Putamen (tissue), 1 donor: Measurements from ENCODE around the gene ARL4C.
"Not testable (repeated sequence)": the region's sequence is repeated elsewhere in the genome, so short reads cannot be mapped to it uniquely, and the experiment has no call there.

Experiments
- DNase-seq: peaks from one replicate; pipeline ENCODE4 v3.0.0-alpha.2; 2016; ENCODE audit warnings: low spot score

Gene ARL4C

GRCh38 chr2:234476766-234477165 lies 20.1 kb downstream of the ARL4C start:
- no peak for DNase-seq

DNA sequence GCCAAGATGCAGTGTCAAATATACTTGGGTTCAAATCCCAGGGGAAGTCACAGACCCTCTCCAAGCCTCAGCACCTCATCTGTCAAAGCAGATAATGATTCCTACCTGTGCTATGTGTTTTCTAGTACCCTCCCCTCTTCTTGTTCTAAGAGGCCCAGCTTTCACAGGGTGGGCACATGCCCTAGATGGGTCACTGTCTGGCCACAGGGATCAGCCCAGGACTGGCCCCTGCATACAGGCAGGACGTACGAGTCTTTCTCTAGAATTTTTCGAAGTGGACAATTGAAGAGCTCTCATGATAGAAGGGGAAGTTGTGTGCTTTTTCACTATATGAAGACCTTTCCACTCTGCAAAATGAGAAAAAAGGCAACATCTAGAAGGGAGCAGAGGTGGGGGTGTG lies 22.2 kb downstream of the ARL4C start:
- no peak for DNase-seq

- DNase-seq: no peak
Measured at GRCh38 chr2:234472155-234472554, 24.7 kb downstream of the ARL4C start.

- DNase-seq: no peak
Measured at GRCh38 chr2:234469972-234470371, 26.9 kb downstream of the ARL4C start.

DNA sequence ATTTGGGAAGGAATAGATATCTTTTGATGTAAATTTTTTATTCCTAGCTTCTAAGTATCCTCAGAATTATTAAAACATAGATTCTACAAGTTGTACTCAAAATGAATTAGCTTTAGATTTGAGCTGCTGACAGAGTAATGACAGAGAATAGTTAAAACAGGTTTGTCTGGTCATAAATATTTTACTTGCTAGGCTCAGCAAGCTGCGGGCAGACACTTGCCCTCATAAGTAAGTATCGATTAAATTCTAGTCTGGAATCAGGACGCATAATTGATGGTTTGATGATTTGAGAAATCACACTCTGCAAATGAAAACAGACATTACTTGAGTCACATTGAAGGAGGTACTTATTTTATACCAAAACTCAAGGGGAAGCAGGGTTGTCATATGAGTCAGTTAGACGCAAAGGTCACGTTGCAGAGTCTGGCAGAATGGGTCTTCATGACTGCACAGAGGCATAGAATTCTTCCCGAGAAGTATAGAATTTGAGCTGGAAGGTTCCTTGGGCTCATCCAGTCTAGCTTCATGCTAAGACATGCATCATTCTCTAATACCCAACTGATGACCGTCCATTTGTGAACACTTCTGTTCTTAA lies 27.5 kb downstream of the ARL4C start:
- no peak for DNase-seq

DNA sequence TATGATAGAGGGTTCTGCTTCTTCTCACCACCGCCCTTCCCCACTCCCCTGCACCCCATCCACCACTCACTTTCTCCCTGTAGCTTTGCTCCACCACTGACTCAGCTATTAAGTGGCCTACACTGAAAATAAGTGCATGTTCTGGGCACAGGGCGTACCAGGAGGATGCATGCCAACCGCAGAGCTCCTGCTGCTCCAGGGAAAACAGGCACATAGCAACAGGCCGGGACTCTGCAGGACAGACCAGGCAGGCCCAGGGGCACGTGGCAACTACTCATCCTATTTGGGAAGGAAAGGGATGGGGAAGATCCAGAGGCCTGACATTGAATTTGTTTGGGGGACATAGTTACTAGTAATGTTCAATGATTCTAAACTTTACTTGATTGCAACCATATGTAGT lies 28.4 kb downstream of the ARL4C start:
- DNase-seq: no peak

- no peak for DNase-seq
Measured at GRCh38 chr2:234467289-234467688, 29.6 kb downstream of the ARL4C start.

- no peak for DNase-seq
Measured at GRCh38 chr2:234464291-234464645, 32.6 kb downstream of the ARL4C start.

GRCh38 chr2:234463626-234464290 lies 33.1 kb downstream of the ARL4C start:
- DNase-seq: no peak

DNA sequence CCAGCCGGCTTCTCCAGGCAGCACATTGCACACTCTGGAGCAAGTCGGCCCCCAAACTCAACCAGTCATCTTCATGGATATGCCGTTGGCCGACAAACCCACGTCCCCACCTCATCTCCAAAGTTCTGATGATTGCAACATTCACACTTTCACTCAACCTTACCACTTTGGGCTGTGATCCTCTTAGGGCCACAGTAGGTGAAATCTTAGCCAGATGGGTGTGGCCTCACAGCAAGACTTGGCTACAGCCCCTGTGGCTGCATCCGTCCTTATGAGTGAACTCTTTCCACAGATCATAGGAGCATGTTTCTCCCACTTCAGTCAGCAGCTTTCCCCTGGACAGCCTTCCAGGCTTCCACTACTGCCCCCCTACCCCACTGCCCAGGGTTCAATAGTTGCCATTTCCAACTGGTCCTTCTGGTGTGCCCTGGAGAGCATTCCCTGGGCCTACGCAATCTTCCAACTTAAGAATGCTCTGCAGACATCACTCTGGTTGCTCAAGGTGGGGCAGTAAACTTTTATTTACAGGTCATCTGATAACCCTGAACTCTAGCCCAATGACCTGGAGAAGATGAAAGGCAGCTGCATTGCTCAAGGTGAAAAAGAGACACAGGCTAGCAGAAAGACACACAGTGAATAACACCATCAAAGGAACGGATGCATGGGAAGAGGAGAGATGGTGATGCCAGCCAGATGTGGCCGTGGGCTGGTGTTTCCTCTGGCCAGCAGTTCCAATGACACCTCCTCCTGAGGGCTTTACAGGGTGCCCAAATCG lies 34.5 kb downstream of the ARL4C start:
- no peak for DNase-seq

GRCh38 chr2:234459401-234460009 lies 37.4 kb downstream of the ARL4C start:
- no peak for DNase-seq

DNA sequence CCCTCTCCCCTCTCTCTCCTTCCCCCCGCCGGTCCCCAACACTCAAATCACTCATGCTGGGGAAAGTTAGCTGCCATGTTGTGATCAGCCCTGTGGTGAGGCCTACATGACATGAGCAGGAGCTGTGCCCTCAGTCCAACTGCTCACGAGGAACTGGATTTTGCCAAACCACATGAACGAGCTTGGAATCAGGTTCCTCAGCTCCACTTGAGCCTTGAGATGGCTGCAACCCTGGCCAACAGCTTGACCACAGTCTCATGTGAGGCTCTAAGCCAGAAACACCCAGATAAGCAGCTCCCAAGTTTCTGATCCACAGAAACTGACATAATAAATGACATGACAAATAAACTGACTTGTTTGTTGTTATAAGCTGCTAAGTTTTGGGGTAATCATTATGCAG lies 38.4 kb downstream of the ARL4C start:
- no peak for DNase-seq

DNA sequence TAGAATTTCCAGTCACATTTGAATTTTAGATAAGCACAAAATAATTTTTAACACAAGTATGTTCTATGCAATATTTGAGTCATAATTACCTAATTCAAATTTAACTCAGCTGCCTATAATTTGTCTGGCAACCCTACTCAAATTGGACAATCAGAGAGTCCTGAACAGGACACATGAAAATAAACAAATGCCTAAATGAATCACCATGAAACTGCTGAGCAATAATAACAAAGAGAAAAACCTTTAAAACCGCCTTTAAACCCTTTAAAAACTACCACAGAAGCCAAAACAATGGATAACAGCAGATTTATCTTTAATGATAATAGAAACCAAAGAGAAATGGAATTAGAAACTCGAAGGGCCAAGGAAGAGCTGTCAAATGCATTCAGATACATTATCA lies 39.5 kb downstream of the ARL4C start:
- DNase-seq: no peak

- DNase-seq: not testable (repeated sequence)
Measured at GRCh38 chr2:234455246-234455645, 41.6 kb downstream of the ARL4C start.

DNA sequence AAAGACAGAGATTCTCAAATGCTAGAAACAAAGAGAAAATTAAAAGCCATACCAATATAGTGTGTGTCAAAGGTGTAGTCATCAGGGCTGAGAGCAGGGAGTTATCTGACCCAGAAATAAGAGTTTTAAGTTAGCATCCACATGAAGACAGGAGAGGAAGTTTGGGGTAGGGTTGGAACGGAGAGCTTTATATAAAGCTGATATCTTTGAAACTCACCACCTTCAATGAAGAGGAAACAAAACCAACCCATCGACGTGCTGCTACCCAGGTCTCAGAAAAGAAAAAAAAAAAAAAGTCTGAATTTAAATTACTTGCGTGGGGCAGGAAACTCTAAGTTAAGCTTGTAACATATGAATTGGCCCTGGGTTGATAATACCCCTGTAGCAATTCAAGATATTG lies 42.4 kb downstream of the ARL4C start:
- DNase-seq: no peak

GRCh38 chr2:234453216-234453615 lies 43.7 kb downstream of the ARL4C start:
- peak; percentile 7 for DNase-seq

DNA sequence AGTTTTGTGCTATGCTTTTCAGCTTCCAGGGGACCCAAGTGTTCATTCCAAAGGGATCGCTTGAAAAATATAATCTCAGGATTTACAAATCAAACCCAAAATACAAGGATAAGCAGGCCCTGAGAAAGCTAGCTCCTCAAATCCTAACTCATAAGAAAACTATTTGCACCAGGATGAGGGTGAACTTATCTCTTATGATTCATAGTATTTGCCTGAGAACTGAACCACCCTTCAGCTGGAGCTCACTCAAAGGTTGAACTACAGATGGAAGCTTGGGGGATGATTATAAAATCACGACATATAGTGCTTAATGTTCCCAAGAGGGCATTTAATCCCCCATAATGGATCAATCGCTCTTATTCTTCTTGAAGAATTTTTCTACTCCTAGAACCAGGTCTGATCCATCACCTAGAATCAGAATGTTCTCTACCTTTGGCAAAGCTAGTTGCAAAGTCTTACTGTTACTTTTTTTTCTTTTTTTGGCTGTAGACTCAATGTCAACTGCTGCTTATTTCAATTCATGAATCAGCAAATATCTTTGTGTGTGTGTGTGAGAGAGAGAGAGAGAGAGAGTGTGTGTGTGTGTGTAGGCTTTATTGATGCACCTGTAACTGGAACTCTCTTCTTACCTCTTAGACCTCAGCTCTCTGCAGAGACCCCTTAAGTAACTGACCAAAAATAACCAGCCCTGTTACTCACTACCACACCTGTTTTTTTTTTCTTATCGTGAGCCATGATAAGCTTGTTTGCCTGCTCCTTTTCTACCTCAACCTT lies 44.8 kb downstream of the ARL4C start:
- DNase-seq: no peak

DNA sequence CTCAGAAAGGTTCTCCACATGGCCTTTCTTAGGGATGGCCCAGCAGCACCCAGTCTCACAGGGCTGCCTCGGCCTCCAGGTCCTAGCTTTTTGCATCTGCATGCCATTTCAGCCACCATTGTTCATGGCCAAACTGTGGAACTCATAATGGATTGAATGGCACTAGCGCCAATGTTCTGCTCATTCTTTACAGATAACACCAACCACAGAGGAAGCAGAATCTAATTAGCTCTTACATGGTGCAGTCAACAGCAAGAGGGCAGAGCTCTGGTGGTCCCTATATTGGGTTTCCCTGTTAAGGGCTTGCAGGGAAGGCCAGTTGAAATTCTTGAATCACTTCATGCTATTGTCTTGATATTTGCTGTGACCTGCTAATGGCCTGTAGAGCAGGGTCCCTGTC lies 45.6 kb downstream of the ARL4C start:
- no peak for DNase-seq

DNA sequence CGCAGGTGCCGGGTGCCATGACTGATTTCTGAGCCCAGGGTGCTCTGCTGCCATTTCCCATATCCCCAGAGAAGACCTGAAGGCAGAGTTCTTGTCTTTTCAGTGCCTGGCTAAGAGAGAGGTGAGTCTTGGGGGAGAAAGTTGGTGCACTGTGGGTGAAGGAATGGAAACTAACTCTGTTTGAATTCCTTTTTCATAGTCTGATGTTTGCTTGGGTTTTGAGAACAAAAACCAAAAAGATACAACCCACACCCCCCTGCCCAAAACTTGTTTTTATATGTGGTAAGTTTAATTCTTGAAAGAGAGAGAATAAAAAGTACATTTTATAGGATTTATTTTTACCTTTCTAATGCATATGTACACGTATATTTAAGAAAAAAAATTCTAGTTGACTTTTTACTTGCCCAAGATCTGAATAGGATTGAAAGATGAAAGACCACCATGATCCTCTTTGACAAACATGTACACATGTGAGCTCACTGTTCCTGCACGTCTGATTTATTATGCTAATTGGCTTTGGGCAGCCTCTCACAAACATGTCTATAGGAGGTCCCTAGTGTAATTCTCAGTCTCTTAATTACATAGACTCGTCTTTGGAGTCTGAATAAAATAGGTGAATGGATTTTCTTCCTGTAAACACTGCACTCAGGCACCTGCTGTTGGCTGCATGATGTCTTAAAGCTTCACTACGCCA lies 46.3 kb downstream of the ARL4C start:
- no peak for DNase-seq

- DNase-seq: no peak
Measured at GRCh38 chr2:234448506-234449184, 48.2 kb downstream of the ARL4C start.

DNA sequence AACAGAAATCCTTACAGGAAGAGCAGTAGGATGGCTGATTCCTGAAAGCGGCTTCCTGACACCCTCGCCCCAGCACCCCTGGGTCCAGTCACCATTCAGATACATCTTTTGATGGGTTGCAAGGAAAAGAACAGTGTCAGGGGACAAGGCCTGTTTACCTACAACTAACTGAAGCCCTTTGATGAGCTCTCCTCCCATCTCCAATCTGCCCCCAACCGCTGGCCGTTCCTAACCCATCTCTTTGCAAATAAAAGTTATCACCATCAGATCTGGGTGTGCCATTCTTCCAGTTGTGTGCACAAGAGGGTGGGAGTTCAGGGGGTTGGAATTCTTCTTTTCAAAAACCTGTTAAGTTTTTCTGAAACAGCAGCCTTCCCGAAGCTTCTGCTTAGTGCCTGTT lies 48.9 kb downstream of the ARL4C start:
- no peak for DNase-seq
